ENCODE results near the gene ZSCAN30. TPM values are rescaled to one million over a fixed set of nuclear protein-coding genes. Genes with fewer than 3 reads are reported as not detected.

The ZSCAN30 gene
- total RNA-seq, 3 donors from 2014 or later: 5.0 to 8.5 (median 5.1) TPM

DNA sequence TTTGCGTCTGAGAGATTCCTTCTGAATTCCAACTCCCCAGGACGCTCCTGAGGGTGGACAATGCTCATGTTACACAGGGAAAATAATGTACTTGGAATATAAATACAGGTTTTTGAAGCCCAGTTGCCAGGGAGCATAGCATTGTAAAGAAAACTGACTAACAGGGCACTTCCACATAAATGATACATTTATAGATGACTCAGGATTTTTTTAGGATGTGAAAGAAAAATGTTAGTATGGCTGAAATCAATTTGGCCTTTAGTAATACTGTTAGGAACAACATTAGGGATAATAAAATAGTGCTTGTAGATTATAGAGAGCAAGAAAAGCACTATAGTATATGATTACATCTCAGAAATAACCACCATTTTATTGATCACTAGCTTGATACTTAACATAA is 25.6 kb downstream of the ZSCAN30 start:
- Mint-ChIP-seq H3K27me3 (ENCODE audit: low read depth) (no peaks in the 10 kb centered on the region), H3K9me3 (peaks cover 6% of the 10 kb centered on the region), H3K4me1 (ENCODE audit: low read depth) (peaks cover 27% of the 10 kb centered on the region), H3K36me3 (ENCODE audit: insufficient read depth) (peaks cover 23% of the 10 kb centered on the region), H3K4me3 (no peak overlapping the region)
- ATAC-seq: no peak
- DNase-seq: no peak

DNA sequence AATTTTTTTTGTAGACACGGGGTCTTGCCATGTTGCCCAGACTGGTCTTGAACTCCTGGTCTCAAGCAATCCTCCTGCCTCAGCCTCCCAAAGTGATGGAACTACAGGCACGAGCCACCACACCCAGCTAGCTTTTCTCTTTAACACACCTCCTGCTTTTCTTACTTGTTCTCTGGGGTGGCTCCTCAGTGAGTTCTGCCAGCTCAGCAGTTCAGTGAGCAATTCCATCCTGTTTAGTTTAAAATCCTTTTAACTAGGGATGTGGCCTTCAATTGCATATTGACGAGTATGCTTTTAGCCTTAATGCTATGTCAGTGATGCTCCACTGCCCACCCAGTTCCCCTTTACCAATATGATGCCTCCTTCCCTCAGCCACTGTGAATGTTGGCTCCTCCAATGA is 33.1 kb downstream of the ZSCAN30 start:
- Mint-ChIP-seq H3K9me3 (peaks cover 19% of the 10 kb centered on the region), H3K4me1 (ENCODE audit: low read depth) (no peaks in the 10 kb centered on the region), H3K36me3 (ENCODE audit: insufficient read depth) (peaks cover 47% of the 10 kb centered on the region), H3K4me3 (no peak overlapping the region), H3K27me3 (ENCODE audit: low read depth) (no peaks in the 10 kb centered on the region)
- ATAC-seq (no peak), DNase-seq (no peak)

DNA sequence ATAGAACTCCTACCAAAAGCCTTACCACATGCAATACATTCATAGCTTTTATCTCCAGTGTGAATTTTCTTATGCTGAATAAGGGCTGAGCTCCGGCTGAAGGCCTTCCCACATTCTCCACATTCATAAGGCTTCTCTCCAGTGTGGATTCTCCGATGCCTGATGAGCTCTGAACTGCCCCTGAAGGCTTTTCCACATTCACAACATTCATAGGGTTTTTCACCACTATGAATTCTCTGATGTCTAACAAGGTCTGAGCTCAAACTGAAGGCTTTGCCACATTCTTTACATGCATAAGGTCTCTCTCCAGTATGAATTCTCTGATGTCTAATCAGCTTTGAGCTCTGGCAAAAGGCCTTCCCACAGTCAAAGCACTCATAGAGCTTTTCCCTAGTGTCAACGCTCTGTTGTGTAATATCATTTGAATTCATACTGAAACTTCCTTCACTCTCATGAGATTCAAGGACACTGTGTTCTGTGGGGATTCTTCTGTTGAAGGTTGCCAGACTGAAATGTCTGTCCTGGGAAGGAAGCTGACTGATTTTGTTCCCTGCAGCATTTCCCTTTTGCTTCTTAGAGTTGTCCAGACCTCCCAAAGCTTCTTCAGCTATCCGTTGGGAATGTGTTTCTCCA is 36.3 kb downstream of the ZSCAN30 start:
- Mint-ChIP-seq H3K9me3 (peaks cover 19% of the 10 kb centered on the region), H3K36me3 (ENCODE audit: insufficient read depth) (peaks cover 58% of the 10 kb centered on the region), H3K4me1 (ENCODE audit: low read depth) (no peaks in the 10 kb centered on the region), H3K4me3 (no peak overlapping the region), H3K27me3 (ENCODE audit: low read depth) (no peaks in the 10 kb centered on the region)
- ATAC-seq (no peak), DNase-seq (no peak)

DNA sequence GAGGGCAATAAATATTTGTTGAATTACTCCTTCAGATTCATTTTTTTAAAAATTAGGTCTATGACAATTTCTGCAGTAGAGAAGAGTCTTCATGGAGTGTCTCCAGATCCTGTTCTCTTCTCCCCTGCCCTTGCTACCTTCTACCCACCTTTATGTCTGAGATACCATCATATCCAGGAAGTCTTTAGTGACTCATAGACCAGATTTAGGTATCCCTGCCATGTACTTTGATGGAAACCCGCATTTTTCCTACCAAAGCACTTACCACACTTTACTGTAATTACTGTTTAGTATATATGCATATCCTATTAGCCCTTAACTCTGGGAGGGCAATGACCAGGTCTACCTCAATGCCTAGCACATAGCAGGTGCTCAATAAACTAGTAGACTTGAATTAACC is 37.6 kb downstream of the ZSCAN30 start:
- Mint-ChIP-seq H3K4me3 (no peak overlapping the region), H3K4me1 (ENCODE audit: low read depth) (peaks cover 3% of the 10 kb centered on the region), H3K27me3 (ENCODE audit: low read depth) (no peaks in the 10 kb centered on the region), H3K36me3 (ENCODE audit: insufficient read depth) (peaks cover 60% of the 10 kb centered on the region), H3K9me3 (peaks cover 19% of the 10 kb centered on the region)
- ATAC-seq (no peak), DNase-seq (no peak)

DNA sequence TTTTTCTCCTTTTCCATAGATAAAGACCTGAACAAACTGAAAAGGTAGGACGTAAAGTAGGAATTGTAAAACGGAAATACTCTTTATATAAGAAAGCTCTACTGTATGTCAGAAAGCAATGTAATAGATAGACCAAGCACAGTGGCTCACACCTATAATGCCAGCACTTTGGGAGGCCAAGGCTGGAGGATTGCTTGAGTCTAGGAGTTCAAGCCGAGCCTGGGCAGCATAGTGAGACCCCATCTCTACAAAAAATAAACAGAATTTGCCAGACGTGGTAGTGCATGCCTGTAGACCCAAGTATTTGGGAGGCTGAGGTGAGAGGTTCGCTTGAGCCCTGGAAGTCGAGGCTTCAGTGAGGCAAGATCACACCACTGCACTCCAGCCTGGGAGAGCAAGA is 41.6 kb downstream of the ZSCAN30 start:
- H3K4me3 Mint-ChIP-seq: no peak overlapping the region
- DNase-seq: no peak
- H3K4me1 Mint-ChIP-seq (ENCODE audit: low read depth): peaks cover 13% of the 10 kb centered on the region
- no peaks in the 10 kb centered on the region for H3K27me3 Mint-ChIP-seq (ENCODE audit: low read depth)
- peaks cover 83% of the 10 kb centered on the region for H3K36me3 Mint-ChIP-seq (ENCODE audit: insufficient read depth)
- H3K9me3 Mint-ChIP-seq: peaks cover 28% of the 10 kb centered on the region
- ATAC-seq: no peak

DNA sequence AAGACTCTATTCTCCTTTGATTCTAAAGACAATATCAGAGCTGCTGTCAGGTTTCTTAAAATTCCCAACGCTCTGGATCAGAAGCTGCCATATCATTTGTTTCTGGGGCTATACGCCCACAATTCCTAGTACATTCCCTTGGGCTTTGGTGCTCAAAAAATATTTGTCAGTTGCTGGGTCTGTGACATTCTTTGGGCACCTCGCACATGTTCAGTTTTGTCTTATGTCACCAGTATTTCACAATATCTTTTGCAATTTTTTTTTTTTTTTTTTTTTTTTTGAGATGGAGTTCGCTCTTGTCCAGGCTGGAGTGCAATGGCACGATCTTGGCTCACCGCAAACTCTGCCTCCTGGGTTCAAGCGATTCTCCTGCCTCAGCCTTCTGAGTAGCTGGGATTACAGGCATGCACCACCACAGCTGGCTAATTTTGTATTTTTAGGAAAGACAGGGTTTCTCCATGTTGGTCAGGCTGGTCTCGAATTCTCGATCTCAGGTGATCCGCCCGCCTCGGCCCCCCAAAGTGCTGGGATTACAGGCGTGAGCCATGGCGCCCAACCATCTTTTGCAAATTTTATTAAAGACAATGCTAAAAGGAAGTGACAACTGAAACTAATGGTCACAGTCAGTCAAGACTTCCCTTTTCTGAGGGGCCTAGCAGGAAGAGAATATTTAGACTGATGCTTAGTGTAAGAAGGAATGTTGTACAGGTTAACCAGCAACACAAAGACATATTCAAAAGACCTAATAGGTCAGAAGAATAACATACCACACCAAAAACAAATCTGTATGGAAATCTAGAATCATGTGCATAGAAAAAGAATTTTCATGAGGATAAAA is 42.4 kb downstream of the ZSCAN30 start:
- Mint-ChIP-seq H3K9me3 (peaks cover 22% of the 10 kb centered on the region), H3K4me1 (ENCODE audit: low read depth) (peaks cover 17% of the 10 kb centered on the region), H3K36me3 (ENCODE audit: insufficient read depth) (peaks cover 82% of the 10 kb centered on the region), H3K4me3 (no peak overlapping the region), H3K27me3 (ENCODE audit: low read depth) (no peaks in the 10 kb centered on the region)
- ATAC-seq: no peak
- DNase-seq: no peak

DNA sequence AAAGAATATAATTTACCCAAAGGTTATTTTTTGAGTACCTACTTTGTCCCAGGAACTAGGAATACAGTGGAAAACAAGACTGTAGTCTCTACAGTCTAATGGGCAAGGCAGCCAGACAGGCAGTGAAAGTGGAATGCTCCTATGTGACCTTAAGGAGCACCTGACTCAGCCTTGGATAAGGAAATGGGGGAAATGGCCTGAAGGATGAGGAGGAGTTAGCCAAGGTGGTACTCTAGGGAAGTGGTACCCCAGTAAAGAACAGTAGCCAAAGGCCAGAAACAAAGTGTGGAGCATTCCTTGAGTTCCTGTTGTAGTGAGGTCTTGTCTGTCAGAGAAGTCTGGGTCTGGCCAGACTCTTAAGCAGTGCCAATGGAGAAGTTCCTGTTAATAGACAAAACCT is 43.2 kb downstream of the ZSCAN30 start:
- ATAC-seq (no peak), DNase-seq (no peak)
- Mint-ChIP-seq H3K36me3 (ENCODE audit: insufficient read depth) (peaks cover 79% of the 10 kb centered on the region), H3K9me3 (peaks cover 22% of the 10 kb centered on the region), H3K4me3 (no peak overlapping the region), H3K27me3 (ENCODE audit: low read depth) (no peaks in the 10 kb centered on the region), H3K4me1 (ENCODE audit: low read depth) (peaks cover 19% of the 10 kb centered on the region)

DNA sequence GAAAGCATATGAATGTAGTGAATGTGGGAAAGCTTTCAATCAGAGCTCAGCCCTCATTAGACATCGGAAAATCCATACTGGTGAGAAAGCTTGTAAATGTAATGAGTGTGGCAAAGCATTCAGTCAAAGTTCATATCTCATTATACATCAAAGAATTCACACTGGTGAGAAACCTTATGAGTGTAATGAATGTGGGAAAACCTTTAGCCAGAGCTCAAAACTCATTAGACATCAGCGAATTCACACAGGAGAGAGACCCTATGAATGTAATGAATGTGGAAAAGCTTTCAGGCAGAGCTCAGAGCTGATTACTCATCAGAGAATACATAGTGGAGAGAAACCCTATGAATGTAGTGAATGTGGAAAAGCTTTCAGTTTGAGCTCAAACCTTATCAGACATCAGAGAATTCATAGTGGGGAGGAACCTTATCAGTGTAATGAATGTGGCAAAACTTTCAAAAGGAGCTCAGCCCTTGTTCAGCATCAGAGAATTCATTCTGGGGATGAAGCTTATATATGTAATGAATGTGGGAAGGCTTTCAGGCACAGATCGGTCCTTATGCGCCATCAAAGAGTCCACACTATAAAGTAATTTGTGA is 44.2 kb downstream of the ZSCAN30 start:
- Mint-ChIP-seq H3K36me3 (ENCODE audit: insufficient read depth) (peaks cover 70% of the 10 kb centered on the region), H3K9me3 (peaks cover 22% of the 10 kb centered on the region), H3K4me3 (no peak overlapping the region), H3K27me3 (ENCODE audit: low read depth) (no peaks in the 10 kb centered on the region), H3K4me1 (ENCODE audit: low read depth) (peaks cover 19% of the 10 kb centered on the region)
- DNase-seq (no peak), ATAC-seq (no peak)

DNA sequence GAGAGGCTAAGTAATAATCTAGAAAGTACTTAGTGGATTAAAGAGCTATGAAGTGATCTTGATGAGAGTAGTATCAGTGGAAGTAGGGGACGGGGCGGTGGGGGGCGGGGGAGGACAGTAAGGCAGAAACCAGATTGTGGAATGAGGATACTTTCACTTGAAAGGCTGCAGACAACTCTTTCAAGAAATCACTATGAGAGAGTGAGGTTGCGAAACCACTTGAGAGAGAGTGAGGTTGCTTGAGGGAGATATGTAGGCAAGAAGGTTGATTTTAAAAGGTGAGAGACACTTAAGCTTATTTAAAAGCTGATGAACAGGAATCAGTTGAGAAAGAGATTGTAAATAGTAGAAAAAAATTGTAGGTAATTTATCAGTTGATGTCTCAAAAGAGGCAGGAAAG is 45.4 kb downstream of the ZSCAN30 start:
- Mint-ChIP-seq H3K4me1 (ENCODE audit: low read depth) (peaks cover 19% of the 10 kb centered on the region), H3K36me3 (ENCODE audit: insufficient read depth) (peaks cover 60% of the 10 kb centered on the region), H3K4me3 (no peak overlapping the region), H3K27me3 (ENCODE audit: low read depth) (no peaks in the 10 kb centered on the region), H3K9me3 (peaks cover 22% of the 10 kb centered on the region)
- ATAC-seq (no peak), DNase-seq (no peak)

DNA sequence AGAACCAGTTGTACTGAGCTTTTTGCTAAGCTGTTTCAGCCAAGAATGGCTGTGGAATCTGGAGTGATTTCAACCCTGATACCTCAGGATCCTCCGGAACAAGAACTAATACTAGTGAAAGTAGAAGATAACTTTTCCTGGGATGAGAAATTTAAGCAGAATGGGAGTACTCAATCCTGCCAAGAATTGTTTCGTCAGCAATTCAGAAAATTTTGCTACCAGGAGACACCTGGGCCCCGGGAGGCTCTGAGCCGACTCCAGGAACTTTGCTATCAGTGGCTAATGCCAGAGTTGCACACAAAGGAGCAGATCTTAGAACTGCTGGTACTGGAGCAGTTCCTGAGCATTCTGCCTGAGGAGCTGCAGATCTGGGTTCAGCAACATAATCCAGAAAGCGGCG is 47.6 kb downstream of the ZSCAN30 start:
- DNase-seq (no peak), ATAC-seq (no peak)
- Mint-ChIP-seq H3K9me3 (peaks cover 22% of the 10 kb centered on the region), H3K36me3 (ENCODE audit: insufficient read depth) (peaks cover 49% of the 10 kb centered on the region), H3K4me1 (ENCODE audit: low read depth) (peaks cover 17% of the 10 kb centered on the region), H3K4me3 (peak overlapping the region; percentile 96), H3K27me3 (ENCODE audit: low read depth) (no peaks in the 10 kb centered on the region)

DNA sequence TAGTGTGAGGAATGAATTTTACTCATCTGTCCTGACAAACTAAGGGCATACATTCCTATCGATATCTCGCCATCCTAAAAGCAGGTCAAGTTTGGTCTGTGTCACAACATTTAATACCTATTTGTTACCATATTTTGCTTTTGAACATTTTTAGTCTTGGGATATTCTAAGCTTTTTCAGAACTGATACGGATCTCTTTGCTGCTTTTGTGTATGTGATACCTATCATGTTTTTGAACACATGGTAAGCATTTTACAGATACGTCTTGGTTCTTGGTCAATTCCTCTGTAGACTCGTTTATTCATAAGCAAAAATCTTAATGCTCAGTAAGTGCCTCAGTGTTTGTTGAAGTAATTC is 48.6 kb downstream of the ZSCAN30 start:
- DNase-seq (no peak), ATAC-seq (no peak)
- H3K4me1 Mint-ChIP-seq (ENCODE audit: low read depth): peaks cover 17% of the 10 kb centered on the region
- H3K4me3 Mint-ChIP-seq: peak overlapping the region; percentile 96
- peaks cover 39% of the 10 kb centered on the region for H3K36me3 Mint-ChIP-seq (ENCODE audit: insufficient read depth)
- no peaks in the 10 kb centered on the region for H3K27me3 Mint-ChIP-seq (ENCODE audit: low read depth)
- peaks cover 22% of the 10 kb centered on the region for H3K9me3 Mint-ChIP-seq

DNA sequence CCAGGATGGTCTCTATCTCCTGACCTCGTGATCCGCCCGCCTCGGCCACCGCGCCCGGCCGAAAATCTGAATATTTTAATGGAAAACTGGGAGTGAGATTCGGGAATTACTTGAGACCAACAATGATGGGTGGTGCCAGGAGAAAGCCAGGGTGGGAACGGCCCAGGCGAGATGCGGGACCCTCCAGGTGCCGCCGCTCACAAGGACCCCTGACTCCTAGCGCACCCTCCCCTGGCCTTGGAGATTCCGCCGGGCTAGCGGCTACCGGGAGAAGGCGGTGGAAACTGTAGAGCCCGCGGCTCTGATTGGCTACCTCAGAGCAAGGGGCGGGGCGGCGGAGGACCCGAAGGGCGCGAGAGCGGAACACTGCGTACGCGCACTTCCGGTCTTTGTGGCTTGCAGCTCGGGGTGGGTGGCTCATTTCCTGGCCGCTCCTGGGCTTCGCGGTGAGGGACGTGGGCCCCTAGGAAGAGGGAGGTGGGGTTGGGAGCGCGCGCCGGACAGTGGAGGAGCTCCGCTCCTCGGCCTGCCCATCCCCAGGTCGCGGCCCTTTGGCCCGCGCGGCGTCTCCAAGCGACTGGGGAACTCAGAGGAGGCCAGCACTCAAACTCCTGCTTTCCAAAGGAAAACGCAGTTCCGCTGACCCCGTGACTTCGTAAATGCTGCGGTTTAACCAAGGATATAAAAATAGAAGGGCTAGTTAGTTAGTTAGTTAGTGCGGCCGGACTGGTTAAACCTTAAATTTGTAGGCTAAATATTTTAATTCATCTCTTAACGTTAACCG is 49.2 kb downstream of the ZSCAN30 start, which contains the start of gene ZNF397:
ZNF397 (plus strand) TSS at position 371 of the 784 bp plus-strand sequence. CDS start 1,437 bp downstream, outside the sequence.
- Mint-ChIP-seq H3K9me3 (peaks cover 19% of the 10 kb centered on the region), H3K4me1 (ENCODE audit: low read depth) (peaks cover 17% of the 10 kb centered on the region), H3K4me3 (peak within 1 kb of the TSS; percentile 96), H3K27me3 (ENCODE audit: low read depth) (no peaks in the 10 kb centered on the region), H3K36me3 (ENCODE audit: insufficient read depth) (peaks cover 34% of the 10 kb centered on the region)
- DNase-seq (peak; percentile 94), ATAC-seq (peak; percentile 99)

DNA sequence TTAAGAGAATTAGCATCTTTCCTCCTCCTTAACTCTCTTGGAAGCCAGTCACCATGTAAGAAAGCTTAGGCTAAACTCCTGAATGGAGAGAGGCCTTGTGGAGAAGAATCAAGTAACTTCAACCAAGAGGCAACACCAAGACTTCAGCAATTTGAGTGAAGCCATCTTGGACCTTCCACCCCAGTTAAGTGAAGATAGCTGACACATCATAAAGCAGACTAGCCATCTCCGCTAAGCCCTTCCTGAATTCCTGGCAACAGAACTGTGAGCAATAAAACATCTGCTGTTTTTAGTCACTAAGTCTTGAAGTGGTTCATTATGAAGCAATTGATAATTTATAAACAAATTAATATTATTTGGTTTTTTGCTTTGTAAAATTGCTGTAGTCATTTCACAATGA is 50.7 kb downstream of the ZSCAN30 start:
- H3K27me3 Mint-ChIP-seq (ENCODE audit: low read depth): no peaks in the 10 kb centered on the region

More for the DNA sequence above, 50.7 kb downstream of the ZSCAN30 start:
- Mint-ChIP-seq H3K4me1 (ENCODE audit: low read depth) (peaks cover 13% of the 10 kb centered on the region), H3K9me3 (peaks cover 6% of the 10 kb centered on the region), H3K4me3 (no peak overlapping the region), H3K36me3 (ENCODE audit: insufficient read depth) (peaks cover 19% of the 10 kb centered on the region)
- ATAC-seq (no peak), DNase-seq (no peak)

Data from activated T-cell treated with anti-CD3 and anti-CD28 coated beads, Interleukin-2, amount 50 U/mL, for 4 hours (primary cell).